WTC11 (cell line): ENCODE results near the gene UBE2E1. TPM values are rescaled to one million over a fixed set of nuclear protein-coding genes. Genes with fewer than 3 reads are reported as not detected.

ENCODE experiments used
- ATAC-seq: fragments of 200-7000 bp; cut with Tn5 transposase; 2 replicates; pipeline ENCODE4 v1.10.0; 2021; ENCODE audit warnings: mild to moderate bottlenecking, moderate library complexity
- CTCF ChIA-PET: fragments of 300-600 bp; sonication (Branson Sonifier 250); formaldehyde crosslinking; loops from one replicate; lab custom pipeline; 2021; ENCODE audit warnings: antibody characterized with exemption; lab: Charles Lee
- POLR2A ChIA-PET: fragments of 350-600 bp; sonication (Branson Sonifier 250); formaldehyde crosslinking; loops from one replicate; lab custom pipeline; 2021; ENCODE audit warnings: antibody characterized with exemption; lab: Charles Lee
- DNase-seq: peaks from one replicate; pipeline ENCODE4 v3.0.0; 2021; ENCODE audit warnings: low spot score
- H3K27ac Mint-ChIP-seq: 2 replicates; pipeline ENCODE4 v1.8.0; 2021; ENCODE audit warnings: mixed read lengths
- H3K27me3 Mint-ChIP-seq: 2 replicates; pipeline ENCODE4 v1.8.0; 2021; ENCODE audit warnings: low read depth, mild to moderate bottlenecking, moderate library complexity, mixed read lengths
- H3K36me3 Mint-ChIP-seq: 2 replicates; pipeline ENCODE4 v1.8.0; 2021; ENCODE audit warnings: mixed read lengths
- H3K4me1 Mint-ChIP-seq: 2 replicates; pipeline ENCODE4 v1.8.0; 2022; ENCODE audit warnings: mixed read lengths
- H3K4me3 Mint-ChIP-seq: 2 replicates; pipeline ENCODE4 v1.8.0; 2021; ENCODE audit warnings: mild to moderate bottlenecking, moderate library complexity, mixed read lengths
- H3K9me3 Mint-ChIP-seq: 2 replicates; pipeline ENCODE4 v1.8.0; 2021; ENCODE audit warnings: mixed read lengths
- EMX1 ChIP-seq: fragments of 250-450 bp; sonication (Bioruptor Pico); IDR thresholded peaks from 2 replicates; pipeline ENCODE4 v1.8.0; 2021; ENCODE audit warnings: mild to moderate bottlenecking
- ESRRA ChIP-seq: sonication (generic); formaldehyde crosslinking; IDR thresholded peaks from 2 replicates; pipeline ENCODE4 v1.8.1; 2022; ENCODE audit warnings: mild to moderate bottlenecking, missing genetic modification reagents, borderline replicate concordance
- RELA ChIP-seq: sonication (generic); formaldehyde crosslinking; IDR thresholded peaks from 2 replicates; pipeline ENCODE4 v1.8.1; 2022; ENCODE audit warnings: missing genetic modification reagents, mild to moderate bottlenecking, borderline replicate concordance
- ZNF232 ChIP-seq: sonication (generic); formaldehyde crosslinking; IDR thresholded peaks from 2 replicates; pipeline ENCODE4 v1.8.0; 2022; ENCODE audit warnings: mild to moderate bottlenecking, missing genetic modification reagents
- total RNA-seq: library from RNA; stranded (reverse); gene quantifications from 3 replicates; pipeline ENCODE4 v1.2.3, GENCODE V29; 2021
- TF ChIP-seq, protein P1 (sequence below): sonication (generic); formaldehyde crosslinking; IDR thresholded peaks from 2 replicates; pipeline ENCODE4 v1.8.0; 2022; ENCODE audit warnings: mild to moderate bottlenecking, missing genetic modification reagents
- TF ChIP-seq, protein P2 (sequence below): sonication (generic); formaldehyde crosslinking; IDR thresholded peaks from 2 replicates; pipeline ENCODE4 v1.8.1; 2023; ENCODE audit warnings: mild to moderate bottlenecking, missing genetic modification reagents
- TF ChIP-seq, protein P3 (sequence below): sonication (generic); formaldehyde crosslinking; IDR thresholded peaks from 2 replicates; pipeline ENCODE4 v1.8.1; 2023; ENCODE audit warnings: mild to moderate bottlenecking, missing genetic modification reagents
- TF ChIP-seq, protein P4 (sequence below): sonication (generic); formaldehyde crosslinking; IDR thresholded peaks from 2 replicates; pipeline ENCODE4 v1.8.0; 2023; ENCODE audit warnings: missing genetic modification reagents
- TF ChIP-seq, protein P5 (sequence below): sonication (generic); formaldehyde crosslinking; IDR thresholded peaks from 2 replicates; pipeline ENCODE4 v1.8.1; 2023; ENCODE audit warnings: mild to moderate bottlenecking, missing genetic modification reagents, borderline replicate concordance
- TF ChIP-seq, protein P6 (sequence below): sonication (generic); formaldehyde crosslinking; conservative IDR thresholded peaks from 2 replicates; pipeline ENCODE4 v1.8.1; 2022; ENCODE audit warnings: mild to moderate bottlenecking, missing genetic modification reagents
- TF ChIP-seq, protein P7 (sequence below): sonication (generic); formaldehyde crosslinking; IDR thresholded peaks from 2 replicates; pipeline ENCODE4 v1.8.0; 2022; ENCODE audit warnings: mild to moderate bottlenecking, missing genetic modification reagents
- TF ChIP-seq, protein P8 (sequence below): fragments of 250-450 bp; sonication (Bioruptor Pico); conservative IDR thresholded peaks from 2 replicates; pipeline ENCODE4 v1.9.0; 2021; ENCODE audit warnings: mild to moderate bottlenecking

The UBE2E1 gene
- total RNA-seq, 1 experiment from 2014 or later: 121 TPM

DNA sequence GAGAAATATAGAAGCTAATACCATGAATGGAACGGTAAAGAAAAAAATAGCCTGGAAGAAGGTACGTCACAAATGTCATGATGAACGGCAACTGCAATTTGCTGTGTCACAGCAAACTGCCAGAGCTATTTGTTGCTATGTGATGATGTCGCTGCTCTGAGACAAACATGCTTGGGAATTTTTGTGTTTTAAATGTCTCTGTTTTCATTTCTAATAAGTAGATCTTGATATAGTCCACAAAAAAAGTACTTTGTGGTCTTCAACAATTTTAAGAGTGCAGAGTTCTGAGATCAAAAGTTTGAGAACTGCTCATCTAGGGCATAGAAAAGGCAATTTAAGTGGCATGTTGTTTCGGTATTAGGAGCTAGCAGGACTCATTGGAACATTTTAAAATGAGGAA, 135.0 kb downstream of the UBE2E1 start:
- no peak overlapping the region for H3K4me3 Mint-ChIP-seq
- ChIA-PET CTCF (interaction anchor here (0.5 kb wide), 1 partner anchor 981 kb away, joined by 3 read pairs; no protein-coding TSS in a partner anchor), POLR2A (interaction anchor here (0.6 to 1.9 kb wide), 2 partner anchors 24 to 448 kb away, joined by 4 to 8 read pairs; partner anchors contain the start of genes NKIRAS1 and RPL15)
- no peak overlapping the region for H3K27ac Mint-ChIP-seq
- peaks cover 16% of the 10 kb centered on the region for H3K27me3 Mint-ChIP-seq
- DNase-seq (no peak), ATAC-seq (no peak)
- H3K36me3 Mint-ChIP-seq: no peaks in the 10 kb centered on the region
- no peaks in the 10 kb centered on the region for H3K9me3 Mint-ChIP-seq
- TF ChIP-seq, protein P1, sequence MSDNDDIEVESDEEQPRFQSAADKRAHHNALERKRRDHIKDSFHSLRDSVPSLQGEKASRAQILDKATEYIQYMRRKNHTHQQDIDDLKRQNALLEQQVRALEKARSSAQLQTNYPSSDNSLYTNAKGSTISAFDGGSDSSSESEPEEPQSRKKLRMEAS (CRISPR knock-in tag): no peak
- TF ChIP-seq, protein P2, sequence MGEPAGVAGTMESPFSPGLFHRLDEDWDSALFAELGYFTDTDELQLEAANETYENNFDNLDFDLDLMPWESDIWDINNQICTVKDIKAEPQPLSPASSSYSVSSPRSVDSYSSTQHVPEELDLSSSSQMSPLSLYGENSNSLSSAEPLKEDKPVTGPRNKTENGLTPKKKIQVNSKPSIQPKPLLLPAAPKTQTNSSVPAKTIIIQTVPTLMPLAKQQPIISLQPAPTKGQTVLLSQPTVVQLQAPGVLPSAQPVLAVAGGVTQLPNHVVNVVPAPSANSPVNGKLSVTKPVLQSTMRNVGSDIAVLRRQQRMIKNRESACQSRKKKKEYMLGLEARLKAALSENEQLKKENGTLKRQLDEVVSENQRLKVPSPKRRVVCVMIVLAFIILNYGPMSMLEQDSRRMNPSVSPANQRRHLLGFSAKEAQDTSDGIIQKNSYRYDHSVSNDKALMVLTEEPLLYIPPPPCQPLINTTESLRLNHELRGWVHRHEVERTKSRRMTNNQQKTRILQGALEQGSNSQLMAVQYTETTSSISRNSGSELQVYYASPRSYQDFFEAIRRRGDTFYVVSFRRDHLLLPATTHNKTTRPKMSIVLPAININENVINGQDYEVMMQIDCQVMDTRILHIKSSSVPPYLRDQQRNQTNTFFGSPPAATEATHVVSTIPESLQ: no peak
- TF ChIP-seq, protein P3, sequence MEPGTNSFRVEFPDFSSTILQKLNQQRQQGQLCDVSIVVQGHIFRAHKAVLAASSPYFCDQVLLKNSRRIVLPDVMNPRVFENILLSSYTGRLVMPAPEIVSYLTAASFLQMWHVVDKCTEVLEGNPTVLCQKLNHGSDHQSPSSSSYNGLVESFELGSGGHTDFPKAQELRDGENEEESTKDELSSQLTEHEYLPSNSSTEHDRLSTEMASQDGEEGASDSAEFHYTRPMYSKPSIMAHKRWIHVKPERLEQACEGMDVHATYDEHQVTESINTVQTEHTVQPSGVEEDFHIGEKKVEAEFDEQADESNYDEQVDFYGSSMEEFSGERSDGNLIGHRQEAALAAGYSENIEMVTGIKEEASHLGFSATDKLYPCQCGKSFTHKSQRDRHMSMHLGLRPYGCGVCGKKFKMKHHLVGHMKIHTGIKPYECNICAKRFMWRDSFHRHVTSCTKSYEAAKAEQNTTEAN (CRISPR knock-in tag): no peak
- TF ChIP-seq ESRRA (CRISPR knock-in tag) (no peak), RELA (CRISPR knock-in tag) (no peak), EMX1 (no peak), ZNF232 (no peak)
- TF ChIP-seq, protein P4, sequence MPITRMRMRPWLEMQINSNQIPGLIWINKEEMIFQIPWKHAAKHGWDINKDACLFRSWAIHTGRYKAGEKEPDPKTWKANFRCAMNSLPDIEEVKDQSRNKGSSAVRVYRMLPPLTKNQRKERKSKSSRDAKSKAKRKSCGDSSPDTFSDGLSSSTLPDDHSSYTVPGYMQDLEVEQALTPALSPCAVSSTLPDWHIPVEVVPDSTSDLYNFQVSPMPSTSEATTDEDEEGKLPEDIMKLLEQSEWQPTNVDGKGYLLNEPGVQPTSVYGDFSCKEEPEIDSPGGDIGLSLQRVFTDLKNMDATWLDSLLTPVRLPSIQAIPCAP (CRISPR knock-in tag): no peak
- TF ChIP-seq, protein P5, sequence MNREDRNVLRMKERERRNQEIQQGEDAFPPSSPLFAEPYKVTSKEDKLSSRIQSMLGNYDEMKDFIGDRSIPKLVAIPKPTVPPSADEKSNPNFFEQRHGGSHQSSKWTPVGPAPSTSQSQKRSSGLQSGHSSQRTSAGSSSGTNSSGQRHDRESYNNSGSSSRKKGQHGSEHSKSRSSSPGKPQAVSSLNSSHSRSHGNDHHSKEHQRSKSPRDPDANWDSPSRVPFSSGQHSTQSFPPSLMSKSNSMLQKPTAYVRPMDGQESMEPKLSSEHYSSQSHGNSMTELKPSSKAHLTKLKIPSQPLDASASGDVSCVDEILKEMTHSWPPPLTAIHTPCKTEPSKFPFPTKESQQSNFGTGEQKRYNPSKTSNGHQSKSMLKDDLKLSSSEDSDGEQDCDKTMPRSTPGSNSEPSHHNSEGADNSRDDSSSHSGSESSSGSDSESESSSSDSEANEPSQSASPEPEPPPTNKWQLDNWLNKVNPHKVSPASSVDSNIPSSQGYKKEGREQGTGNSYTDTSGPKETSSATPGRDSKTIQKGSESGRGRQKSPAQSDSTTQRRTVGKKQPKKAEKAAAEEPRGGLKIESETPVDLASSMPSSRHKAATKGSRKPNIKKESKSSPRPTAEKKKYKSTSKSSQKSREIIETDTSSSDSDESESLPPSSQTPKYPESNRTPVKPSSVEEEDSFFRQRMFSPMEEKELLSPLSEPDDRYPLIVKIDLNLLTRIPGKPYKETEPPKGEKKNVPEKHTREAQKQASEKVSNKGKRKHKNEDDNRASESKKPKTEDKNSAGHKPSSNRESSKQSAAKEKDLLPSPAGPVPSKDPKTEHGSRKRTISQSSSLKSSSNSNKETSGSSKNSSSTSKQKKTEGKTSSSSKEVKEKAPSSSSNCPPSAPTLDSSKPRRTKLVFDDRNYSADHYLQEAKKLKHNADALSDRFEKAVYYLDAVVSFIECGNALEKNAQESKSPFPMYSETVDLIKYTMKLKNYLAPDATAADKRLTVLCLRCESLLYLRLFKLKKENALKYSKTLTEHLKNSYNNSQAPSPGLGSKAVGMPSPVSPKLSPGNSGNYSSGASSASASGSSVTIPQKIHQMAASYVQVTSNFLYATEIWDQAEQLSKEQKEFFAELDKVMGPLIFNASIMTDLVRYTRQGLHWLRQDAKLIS (CRISPR knock-in tag): no peak
- TF ChIP-seq, protein P6, sequence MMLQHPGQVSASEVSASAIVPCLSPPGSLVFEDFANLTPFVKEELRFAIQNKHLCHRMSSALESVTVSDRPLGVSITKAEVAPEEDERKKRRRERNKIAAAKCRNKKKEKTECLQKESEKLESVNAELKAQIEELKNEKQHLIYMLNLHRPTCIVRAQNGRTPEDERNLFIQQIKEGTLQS (CRISPR knock-in tag): no peak
- TF ChIP-seq, protein P7, sequence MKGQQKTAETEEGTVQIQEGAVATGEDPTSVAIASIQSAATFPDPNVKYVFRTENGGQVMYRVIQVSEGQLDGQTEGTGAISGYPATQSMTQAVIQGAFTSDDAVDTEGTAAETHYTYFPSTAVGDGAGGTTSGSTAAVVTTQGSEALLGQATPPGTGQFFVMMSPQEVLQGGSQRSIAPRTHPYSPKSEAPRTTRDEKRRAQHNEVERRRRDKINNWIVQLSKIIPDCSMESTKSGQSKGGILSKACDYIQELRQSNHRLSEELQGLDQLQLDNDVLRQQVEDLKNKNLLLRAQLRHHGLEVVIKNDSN (CRISPR knock-in tag): no peak
- TF ChIP-seq, protein P8, sequence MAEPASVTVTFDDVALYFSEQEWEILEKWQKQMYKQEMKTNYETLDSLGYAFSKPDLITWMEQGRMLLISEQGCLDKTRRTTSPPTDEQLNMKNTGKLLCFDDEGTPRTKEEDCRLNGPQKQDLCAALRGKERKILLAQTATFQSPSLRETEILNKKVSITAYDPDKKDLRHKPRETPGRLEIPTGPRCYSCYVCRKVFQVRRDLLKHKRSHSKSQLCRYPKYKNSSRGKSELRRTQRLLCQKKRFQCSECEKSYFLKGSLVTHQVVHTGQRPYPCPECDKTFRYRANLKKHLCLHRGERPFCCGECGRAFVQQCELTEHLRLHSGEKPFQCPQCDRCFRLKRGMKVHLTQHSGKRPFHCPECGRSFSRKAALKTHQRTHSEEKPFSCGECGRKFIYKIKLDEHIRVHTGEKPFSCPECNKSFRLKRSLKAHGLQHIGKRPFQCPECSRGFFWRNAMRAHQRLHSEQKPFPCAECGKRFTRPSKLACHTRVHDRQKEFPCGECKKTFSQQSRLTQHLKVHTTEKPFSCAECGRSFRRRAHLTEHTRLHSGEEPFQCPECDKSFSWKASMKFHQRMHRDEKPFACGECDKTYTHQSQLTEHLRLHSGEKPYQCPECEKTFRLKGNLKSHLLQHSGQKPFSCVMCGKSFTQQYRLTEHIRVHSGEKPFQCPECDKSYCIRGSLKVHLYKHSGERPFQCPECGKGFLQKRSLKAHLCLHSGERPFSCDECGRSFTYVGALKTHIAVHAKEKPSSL (CRISPR knock-in tag): no peak
- H3K4me1 Mint-ChIP-seq: peaks cover 14% of the 10 kb centered on the region

Other genes starting within 250 kb of the UBE2E1 start
- gene NKIRAS1, start 111.0 kb downstream of the UBE2E1 start, total RNA-seq: 6.6 to 7.3 TPM (median 6.8 TPM) in 3 replicates
- 2,428 to 2,870 TPM (median 2,865 TPM) in 3 replicates for gene RPL15, start 111.2 kb downstream of the UBE2E1 start, total RNA-seq
- 17.0 to 18.8 TPM (median 18.4 TPM) in 3 replicates for gene NR1D2, start 139.3 kb downstream of the UBE2E1 start, total RNA-seq